IPS-18c (cell line): Measurements from ENCODE around the gene POLR2J.

ENCODE experiments used
- H3K4me3 ChIP-seq: 2 replicates; pipeline ENCODE4 v1.7.0; 2013; ENCODE audit warnings: low read depth, mild to moderate bottlenecking, low read length, moderate library complexity; ENCODE audit not compliant: insufficient read depth
- H3K9me3 ChIP-seq: one replicate; pipeline ENCODE4 v1.6.1; 2013; ENCODE audit warnings: mild to moderate bottlenecking, low read length, moderate library complexity; ENCODE audit not compliant: control insufficient read depth, insufficient read depth

The POLR2J gene

DNA sequence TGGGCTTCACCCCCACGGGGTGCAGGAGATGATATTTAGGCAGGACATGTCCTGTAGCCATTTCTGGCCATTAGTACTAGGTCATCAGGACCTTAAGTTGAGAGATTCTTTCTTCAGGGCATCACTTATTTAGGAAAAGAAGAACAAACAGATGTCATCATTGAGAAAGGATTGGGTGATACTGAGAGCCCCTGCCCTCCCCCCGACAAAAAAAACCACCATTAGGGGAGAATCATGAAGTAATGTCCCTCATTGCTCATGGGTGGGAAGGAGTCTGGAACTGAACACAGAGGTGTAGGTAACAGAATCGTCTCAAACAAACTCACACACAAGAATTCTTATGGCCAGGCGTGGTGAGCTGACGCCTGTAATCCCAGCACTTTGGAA is 51.7 kb downstream of the POLR2J start:
- H3K4me3 ChIP-seq = no peak overlapping the region
- H3K9me3 ChIP-seq = no peaks in the 10 kb centered on the region

DNA sequence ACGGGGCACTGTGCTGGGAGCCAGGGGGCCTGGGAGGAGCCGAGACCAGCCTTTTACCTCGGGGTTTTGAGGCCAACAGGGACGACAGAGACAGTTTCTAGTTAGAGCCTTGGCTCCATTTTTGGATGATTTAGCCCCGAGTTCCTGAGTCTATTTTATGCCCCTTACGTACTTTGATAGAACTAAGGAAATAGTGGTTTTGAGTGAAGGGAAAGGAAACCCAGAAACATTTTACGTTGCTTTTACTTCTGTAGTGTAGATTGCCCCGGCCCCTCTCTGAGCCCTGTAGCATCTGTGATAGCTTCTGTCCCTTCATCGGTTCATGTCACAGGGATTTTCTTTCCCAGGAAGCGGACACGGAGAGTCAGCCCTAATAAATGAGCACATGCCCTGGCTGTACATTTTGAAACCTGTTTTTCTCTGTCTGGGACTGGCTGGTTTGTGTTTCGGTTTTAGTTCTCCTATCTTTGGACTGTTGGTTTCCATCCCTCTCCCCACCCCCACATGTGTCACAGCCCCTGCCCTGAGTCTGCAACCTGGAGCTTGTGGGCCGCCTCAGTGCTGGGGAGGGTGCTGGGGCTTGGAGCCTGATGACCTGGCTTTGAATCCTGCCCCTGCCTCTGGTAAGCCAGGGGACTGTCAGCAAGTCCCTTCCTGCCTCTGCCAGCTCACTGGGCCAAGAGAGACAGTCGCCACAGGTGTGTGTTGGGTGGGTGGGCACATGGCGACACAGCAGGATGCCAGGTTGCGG is 52.3 kb downstream of the POLR2J start:
- no peaks in the 10 kb centered on the region for H3K9me3 ChIP-seq
- no peak overlapping the region for H3K4me3 ChIP-seq

DNA sequence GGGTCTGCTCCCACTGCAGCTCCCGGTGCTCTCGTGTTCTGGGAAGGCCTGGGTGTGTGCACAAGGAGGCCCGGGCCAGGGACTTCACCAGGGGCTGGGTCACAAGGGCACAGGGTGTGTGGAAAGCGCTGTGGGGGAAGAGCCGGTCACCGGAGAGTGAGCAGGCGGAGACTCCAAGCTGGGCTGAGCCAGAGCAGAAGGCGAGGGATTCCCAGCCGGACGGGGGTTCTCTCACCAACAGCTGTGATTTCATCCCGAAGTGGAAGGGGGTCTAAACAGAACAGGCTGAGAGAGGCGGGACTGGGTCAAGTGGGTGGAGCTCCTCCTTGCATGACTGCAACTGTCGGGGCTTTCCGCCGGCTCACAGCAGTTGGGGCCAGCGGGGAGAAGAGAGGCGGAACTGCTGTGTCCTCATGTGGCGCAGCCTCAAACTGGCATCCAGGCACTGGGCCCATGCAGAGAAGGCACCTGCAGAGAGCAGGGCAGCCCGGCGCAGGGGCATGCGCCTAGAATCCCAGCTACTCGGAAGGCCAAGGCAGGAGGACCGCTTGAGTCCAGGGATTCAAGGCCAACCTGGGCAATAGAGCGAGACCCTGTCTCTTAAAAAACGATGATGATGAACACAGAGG is 53.0 kb downstream of the POLR2J start:
- H3K4me3 ChIP-seq = no peak overlapping the region
- no peaks in the 10 kb centered on the region for H3K9me3 ChIP-seq

DNA sequence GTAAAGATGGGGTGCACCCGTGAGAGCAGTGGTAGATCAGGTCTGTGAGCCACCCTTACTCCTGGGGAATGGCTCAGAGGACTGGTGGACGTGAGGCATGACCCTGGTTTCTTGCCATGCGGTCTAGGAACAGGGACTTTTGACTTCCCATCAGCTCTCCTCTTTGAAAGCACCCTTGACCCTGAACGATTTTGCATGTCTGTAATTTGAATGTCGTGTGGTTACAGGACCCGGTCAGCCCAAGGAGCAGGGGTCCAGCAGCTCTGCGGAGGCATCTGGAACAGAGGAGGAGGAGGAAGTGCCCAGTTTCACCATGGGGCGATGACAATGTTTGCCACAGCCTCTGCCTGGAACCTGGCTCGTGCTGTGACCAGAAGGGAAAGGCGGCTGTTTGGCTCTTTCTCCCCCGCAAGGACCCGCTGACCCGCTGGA is 53.9 kb downstream of the POLR2J start:
- Histone ChIP-seq H3K9me3 (no peaks in the 10 kb centered on the region), H3K4me3 (no peak overlapping the region)

DNA sequence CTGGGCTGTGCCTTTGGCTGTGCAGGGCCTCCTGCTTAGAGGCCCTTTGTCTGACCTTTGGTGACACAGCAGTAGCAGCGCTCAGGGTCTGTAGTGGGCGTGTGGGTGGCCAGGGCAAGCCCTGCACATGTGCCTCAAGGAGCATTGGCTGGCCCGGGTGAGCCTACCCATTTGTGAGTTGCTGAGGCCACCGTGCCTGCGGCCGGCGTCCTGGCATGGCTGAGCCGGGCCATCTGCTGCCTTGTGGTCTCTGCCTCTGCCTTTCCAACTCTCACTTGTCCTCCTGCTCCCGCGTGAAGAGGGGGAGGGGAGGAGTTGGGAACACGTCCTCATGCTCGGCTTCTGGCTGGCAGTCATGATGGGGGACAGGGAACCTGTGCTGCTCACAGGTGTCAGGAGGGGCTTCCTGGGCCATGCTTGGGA is 54.6 kb downstream of the POLR2J start:
- Histone ChIP-seq H3K4me3 (no peak overlapping the region), H3K9me3 (no peaks in the 10 kb centered on the region)
